ENCODE results near the gene ARFGEF3.

DNA sequence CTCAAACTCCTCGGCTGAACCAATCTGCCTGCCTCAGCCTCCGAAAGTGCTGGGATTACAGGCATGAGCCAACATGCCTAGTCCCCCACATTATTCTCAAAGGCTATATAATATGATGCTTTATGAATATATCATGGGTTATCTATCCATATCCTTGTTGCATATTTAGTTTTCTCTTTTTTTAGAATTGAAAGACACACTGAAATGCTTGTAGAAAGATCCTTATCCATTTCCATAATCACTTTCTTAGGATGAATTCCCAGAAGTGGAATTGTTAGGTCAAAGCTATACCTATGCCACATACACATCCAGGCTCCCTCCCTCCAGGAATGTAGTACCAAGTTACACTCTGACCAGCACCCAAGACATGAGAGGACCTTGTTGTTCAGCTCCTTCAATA lies 2.5 kb upstream of the ARFGEF3 start:
- TF ChIP-seq EZH2 (IDR thresholded peaks at IDR 0.05; ENCODE audit: low read length, unreplicated experiment) (no peak), CTCF (conservative IDR thresholded peaks at IDR 0.05; ENCODE audit: low read depth, low read length) (no peak), EZH2phosphoT487 (IDR thresholded peaks at IDR 0.05; ENCODE audit: borderline replicate concordance, low read length) (no peak)
